SH-SY5Y (cell line): Measurements from ENCODE around the gene RNLS.

Source experiments
- GATA2 ChIP-seq: IDR thresholded peaks from 2 replicates; pipeline ENCODE4 v1.6.1; 2011; ENCODE audit warnings: mild to moderate bottlenecking, low read depth, low read length
- GATA3 ChIP-seq: IDR thresholded peaks from 2 replicates; pipeline ENCODE4 v1.6.1; 2011; ENCODE audit warnings: low read depth, mild to moderate bottlenecking, low read length, moderate library complexity

- no peak for TF ChIP-seq GATA2
- no peak for TF ChIP-seq GATA3
These were observed 48.9 kb downstream of the RNLS start for GRCh38 chr10:88534072-88534665.
